ENCODE results near the gene LRRC43. TPM values are rescaled to one million over a fixed set of nuclear protein-coding genes. Genes with fewer than 3 reads are reported as not detected.

LRRC43 gene
- total RNA-seq, 1 experiment from 2014 or later: 0.22 TPM

GRCh38 chr12:122183588-122183940 is 641 bp downstream of the LRRC43 start:
- no peaks in the 10 kb centered on the region for H3K9me3 Mint-ChIP-seq
- ChIA-PET CTCF (interaction anchor here (0.7 to 1.9 kb wide), 4 partner anchors 46 to 265 kb away, joined by 3 to 8 read pairs (median 5); partner anchors contain the start of gene CFAP251), POLR2A (no interaction called here)
- TF ChIP-seq, protein P1, sequence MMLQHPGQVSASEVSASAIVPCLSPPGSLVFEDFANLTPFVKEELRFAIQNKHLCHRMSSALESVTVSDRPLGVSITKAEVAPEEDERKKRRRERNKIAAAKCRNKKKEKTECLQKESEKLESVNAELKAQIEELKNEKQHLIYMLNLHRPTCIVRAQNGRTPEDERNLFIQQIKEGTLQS (CRISPR knock-in tag; conservative IDR thresholded peaks at IDR 0.05): no peak
- TF ChIP-seq, protein P2, sequence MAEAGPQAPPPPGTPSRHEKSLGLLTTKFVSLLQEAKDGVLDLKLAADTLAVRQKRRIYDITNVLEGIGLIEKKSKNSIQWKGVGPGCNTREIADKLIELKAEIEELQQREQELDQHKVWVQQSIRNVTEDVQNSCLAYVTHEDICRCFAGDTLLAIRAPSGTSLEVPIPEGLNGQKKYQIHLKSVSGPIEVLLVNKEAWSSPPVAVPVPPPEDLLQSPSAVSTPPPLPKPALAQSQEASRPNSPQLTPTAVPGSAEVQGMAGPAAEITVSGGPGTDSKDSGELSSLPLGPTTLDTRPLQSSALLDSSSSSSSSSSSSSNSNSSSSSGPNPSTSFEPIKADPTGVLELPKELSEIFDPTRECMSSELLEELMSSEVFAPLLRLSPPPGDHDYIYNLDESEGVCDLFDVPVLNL (CRISPR knock-in tag; IDR thresholded peaks at IDR 0.05; ENCODE audit: borderline replicate concordance, low read depth): no peak
- TF ChIP-seq USF1 (CRISPR knock-in tag; IDR thresholded peaks at IDR 0.05) (no peak), TCF7 (CRISPR knock-in tag; IDR thresholded peaks at IDR 0.05; ENCODE audit: low read depth) (no peak), ZNF138 (CRISPR knock-in tag; conservative IDR thresholded peaks at IDR 0.05) (no peak), ZNF423 (CRISPR knock-in tag; IDR thresholded peaks at IDR 0.05) (no peak), ZNF396 (CRISPR knock-in tag; IDR thresholded peaks at IDR 0.05; ENCODE audit: borderline replicate concordance) (no peak), PRDM15 (CRISPR knock-in tag; IDR thresholded peaks at IDR 0.05) (no peak), FOXJ3 (CRISPR knock-in tag; IDR thresholded peaks at IDR 0.05; ENCODE audit: borderline replicate concordance) (no peak), E2F5 (CRISPR knock-in tag; IDR thresholded peaks at IDR 0.05) (no peak)
- TF ChIP-seq, protein P3, sequence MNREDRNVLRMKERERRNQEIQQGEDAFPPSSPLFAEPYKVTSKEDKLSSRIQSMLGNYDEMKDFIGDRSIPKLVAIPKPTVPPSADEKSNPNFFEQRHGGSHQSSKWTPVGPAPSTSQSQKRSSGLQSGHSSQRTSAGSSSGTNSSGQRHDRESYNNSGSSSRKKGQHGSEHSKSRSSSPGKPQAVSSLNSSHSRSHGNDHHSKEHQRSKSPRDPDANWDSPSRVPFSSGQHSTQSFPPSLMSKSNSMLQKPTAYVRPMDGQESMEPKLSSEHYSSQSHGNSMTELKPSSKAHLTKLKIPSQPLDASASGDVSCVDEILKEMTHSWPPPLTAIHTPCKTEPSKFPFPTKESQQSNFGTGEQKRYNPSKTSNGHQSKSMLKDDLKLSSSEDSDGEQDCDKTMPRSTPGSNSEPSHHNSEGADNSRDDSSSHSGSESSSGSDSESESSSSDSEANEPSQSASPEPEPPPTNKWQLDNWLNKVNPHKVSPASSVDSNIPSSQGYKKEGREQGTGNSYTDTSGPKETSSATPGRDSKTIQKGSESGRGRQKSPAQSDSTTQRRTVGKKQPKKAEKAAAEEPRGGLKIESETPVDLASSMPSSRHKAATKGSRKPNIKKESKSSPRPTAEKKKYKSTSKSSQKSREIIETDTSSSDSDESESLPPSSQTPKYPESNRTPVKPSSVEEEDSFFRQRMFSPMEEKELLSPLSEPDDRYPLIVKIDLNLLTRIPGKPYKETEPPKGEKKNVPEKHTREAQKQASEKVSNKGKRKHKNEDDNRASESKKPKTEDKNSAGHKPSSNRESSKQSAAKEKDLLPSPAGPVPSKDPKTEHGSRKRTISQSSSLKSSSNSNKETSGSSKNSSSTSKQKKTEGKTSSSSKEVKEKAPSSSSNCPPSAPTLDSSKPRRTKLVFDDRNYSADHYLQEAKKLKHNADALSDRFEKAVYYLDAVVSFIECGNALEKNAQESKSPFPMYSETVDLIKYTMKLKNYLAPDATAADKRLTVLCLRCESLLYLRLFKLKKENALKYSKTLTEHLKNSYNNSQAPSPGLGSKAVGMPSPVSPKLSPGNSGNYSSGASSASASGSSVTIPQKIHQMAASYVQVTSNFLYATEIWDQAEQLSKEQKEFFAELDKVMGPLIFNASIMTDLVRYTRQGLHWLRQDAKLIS (CRISPR knock-in tag; IDR thresholded peaks at IDR 0.05; ENCODE audit: borderline replicate concordance): no peak
- ATAC-seq (peak; percentile 7; the same call in 1 of the 2 replicates), DNase-seq (ENCODE audit: low spot score) (no peak)
- peaks cover 3% of the 10 kb centered on the region; the same call in 1 of the 2 replicates for H3K4me1 Mint-ChIP-seq
- H3K4me3 Mint-ChIP-seq: peak overlapping the region; percentile 60
- no peaks in the 10 kb centered on the region for H3K36me3 Mint-ChIP-seq
- H3K27me3 Mint-ChIP-seq (ENCODE audit: low read depth): peaks cover 17% of the 10 kb centered on the region
- no peak overlapping the region for H3K27ac Mint-ChIP-seq

GRCh38 chr12:122184517-122184916 is 1.6 kb downstream of the LRRC43 start:
- ATAC-seq: no peak

More at GRCh38 chr12:122184517-122184916, 1.6 kb downstream of the LRRC43 start:
- Mint-ChIP-seq H3K36me3 (no peaks in the 10 kb centered on the region), H3K27me3 (ENCODE audit: low read depth) (peaks cover 17% of the 10 kb centered on the region), H3K4me3 (peak overlapping the region; percentile 48), H3K9me3 (no peaks in the 10 kb centered on the region), H3K27ac (no peak overlapping the region), H3K4me1 (peaks cover 3% of the 10 kb centered on the region; the same call in 1 of the 2 replicates)
- ChIA-PET POLR2A (interaction anchor here (0.6 kb wide), 1 partner anchor 64 kb away, joined by 3 read pairs; no protein-coding TSS in a partner anchor), CTCF (no interaction called here)
- DNase-seq (ENCODE audit: low spot score): no peak
- no peak for TF ChIP-seq ZNF671 (CRISPR knock-in tag; IDR thresholded peaks at IDR 0.05)
- TF ChIP-seq, protein P4, sequence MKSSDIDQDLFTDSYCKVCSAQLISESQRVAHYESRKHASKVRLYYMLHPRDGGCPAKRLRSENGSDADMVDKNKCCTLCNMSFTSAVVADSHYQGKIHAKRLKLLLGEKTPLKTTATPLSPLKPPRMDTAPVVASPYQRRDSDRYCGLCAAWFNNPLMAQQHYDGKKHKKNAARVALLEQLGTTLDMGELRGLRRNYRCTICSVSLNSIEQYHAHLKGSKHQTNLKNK (CRISPR knock-in tag; IDR thresholded peaks at IDR 0.05): no peak
